WTC11 (cell line): ENCODE results near the gene ICOS.

Experiments
- CBFB ChIP-seq: sonication (generic); formaldehyde crosslinking; IDR thresholded peaks from 2 replicates; pipeline ENCODE4 v1.8.1; 2022; ENCODE audit warnings: mild to moderate bottlenecking, low read depth, missing genetic modification reagents
- CREB1 ChIP-seq: sonication (generic); formaldehyde crosslinking; IDR thresholded peaks from 2 replicates; pipeline ENCODE4 v1.8.0; 2023; ENCODE audit warnings: mild to moderate bottlenecking, missing genetic modification reagents
- GTF2I ChIP-seq: fragments of 250-450 bp; sonication (Bioruptor Pico); conservative IDR thresholded peaks from 2 replicates; pipeline ENCODE4 v1.4.0; 2021; ENCODE audit warnings: mild to moderate bottlenecking
- JAZF1 ChIP-seq: fragments of 250-450 bp; sonication (Bioruptor Pico); IDR thresholded peaks from 2 replicates; pipeline ENCODE4 v1.9.0; 2021; ENCODE audit warnings: moderate library complexity, mild to moderate bottlenecking, inconsistent platforms
- JUN ChIP-seq: sonication (generic); formaldehyde crosslinking; IDR thresholded peaks from 2 replicates; pipeline ENCODE4 v1.8.0; 2023; ENCODE audit warnings: mild to moderate bottlenecking, missing genetic modification reagents
- ZNF416 ChIP-seq: fragments of 250-450 bp; sonication (Bioruptor Pico); IDR thresholded peaks from 2 replicates; pipeline ENCODE4 v1.9.0; 2021; ENCODE audit warnings: mild to moderate bottlenecking, inconsistent platforms
- TF ChIP-seq, protein P1 (sequence below): fragments of 250-450 bp; sonication (Bioruptor Pico); conservative IDR thresholded peaks from 2 replicates; pipeline ENCODE4 v1.9.0; 2021; ENCODE audit warnings: mild to moderate bottlenecking
- TF ChIP-seq, protein P2 (sequence below): sonication (generic); formaldehyde crosslinking; IDR thresholded peaks from 2 replicates; pipeline ENCODE4 v1.8.0; 2022; ENCODE audit warnings: mild to moderate bottlenecking, missing genetic modification reagents
- TF ChIP-seq, protein P3 (sequence below): fragments of 200-600 bp; IDR thresholded peaks from 2 replicates; pipeline ENCODE4 v1.8.0; 2022; ENCODE audit warnings: antibody characterized with exemption
- TF ChIP-seq, protein P4 (sequence below): sonication (generic); formaldehyde crosslinking; IDR thresholded peaks from 2 replicates; pipeline ENCODE4 v1.8.1; 2022; ENCODE audit warnings: missing genetic modification reagents, borderline replicate concordance
- TF ChIP-seq, protein P5 (sequence below): sonication (generic); formaldehyde crosslinking; IDR thresholded peaks from 2 replicates; pipeline ENCODE4 v1.8.0; 2022; ENCODE audit warnings: mild to moderate bottlenecking, missing genetic modification reagents
- TF ChIP-seq, protein P6 (sequence below): sonication (generic); formaldehyde crosslinking; conservative IDR thresholded peaks from 2 replicates; pipeline ENCODE4 v1.8.1; 2022; ENCODE audit warnings: mild to moderate bottlenecking, missing genetic modification reagents

DNA sequence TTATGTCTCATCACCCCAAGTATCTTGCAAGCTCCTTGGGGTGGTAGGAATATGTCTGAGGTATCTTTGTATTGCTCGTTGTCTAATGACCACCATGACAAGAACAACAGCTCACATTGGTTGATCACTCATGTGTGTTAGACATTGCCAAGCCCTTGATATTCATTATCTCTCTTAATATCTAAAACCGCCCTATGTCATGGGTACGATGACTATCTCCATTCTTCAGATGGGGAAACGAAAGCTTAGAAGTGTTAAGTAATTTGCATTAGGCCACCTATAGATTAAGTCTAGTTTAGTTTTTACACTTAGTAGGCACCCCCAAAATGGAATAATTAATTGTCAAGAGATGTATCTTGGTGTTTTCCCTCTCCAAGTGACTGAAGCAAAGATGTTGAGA lies 57.0 kb downstream of the ICOS start:
- TF ChIP-seq, protein P1, sequence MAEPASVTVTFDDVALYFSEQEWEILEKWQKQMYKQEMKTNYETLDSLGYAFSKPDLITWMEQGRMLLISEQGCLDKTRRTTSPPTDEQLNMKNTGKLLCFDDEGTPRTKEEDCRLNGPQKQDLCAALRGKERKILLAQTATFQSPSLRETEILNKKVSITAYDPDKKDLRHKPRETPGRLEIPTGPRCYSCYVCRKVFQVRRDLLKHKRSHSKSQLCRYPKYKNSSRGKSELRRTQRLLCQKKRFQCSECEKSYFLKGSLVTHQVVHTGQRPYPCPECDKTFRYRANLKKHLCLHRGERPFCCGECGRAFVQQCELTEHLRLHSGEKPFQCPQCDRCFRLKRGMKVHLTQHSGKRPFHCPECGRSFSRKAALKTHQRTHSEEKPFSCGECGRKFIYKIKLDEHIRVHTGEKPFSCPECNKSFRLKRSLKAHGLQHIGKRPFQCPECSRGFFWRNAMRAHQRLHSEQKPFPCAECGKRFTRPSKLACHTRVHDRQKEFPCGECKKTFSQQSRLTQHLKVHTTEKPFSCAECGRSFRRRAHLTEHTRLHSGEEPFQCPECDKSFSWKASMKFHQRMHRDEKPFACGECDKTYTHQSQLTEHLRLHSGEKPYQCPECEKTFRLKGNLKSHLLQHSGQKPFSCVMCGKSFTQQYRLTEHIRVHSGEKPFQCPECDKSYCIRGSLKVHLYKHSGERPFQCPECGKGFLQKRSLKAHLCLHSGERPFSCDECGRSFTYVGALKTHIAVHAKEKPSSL (CRISPR knock-in tag) = no peak
- TF ChIP-seq ZNF416 (no peak), JUN (CRISPR knock-in tag) (no peak), GTF2I (CRISPR knock-in tag) (no peak), CBFB (CRISPR knock-in tag) (no peak), CREB1 (CRISPR knock-in tag) (no peak), JAZF1 (CRISPR knock-in tag) (no peak)
- TF ChIP-seq, protein P2, sequence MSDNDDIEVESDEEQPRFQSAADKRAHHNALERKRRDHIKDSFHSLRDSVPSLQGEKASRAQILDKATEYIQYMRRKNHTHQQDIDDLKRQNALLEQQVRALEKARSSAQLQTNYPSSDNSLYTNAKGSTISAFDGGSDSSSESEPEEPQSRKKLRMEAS (CRISPR knock-in tag) = no peak
- TF ChIP-seq, protein P3, sequence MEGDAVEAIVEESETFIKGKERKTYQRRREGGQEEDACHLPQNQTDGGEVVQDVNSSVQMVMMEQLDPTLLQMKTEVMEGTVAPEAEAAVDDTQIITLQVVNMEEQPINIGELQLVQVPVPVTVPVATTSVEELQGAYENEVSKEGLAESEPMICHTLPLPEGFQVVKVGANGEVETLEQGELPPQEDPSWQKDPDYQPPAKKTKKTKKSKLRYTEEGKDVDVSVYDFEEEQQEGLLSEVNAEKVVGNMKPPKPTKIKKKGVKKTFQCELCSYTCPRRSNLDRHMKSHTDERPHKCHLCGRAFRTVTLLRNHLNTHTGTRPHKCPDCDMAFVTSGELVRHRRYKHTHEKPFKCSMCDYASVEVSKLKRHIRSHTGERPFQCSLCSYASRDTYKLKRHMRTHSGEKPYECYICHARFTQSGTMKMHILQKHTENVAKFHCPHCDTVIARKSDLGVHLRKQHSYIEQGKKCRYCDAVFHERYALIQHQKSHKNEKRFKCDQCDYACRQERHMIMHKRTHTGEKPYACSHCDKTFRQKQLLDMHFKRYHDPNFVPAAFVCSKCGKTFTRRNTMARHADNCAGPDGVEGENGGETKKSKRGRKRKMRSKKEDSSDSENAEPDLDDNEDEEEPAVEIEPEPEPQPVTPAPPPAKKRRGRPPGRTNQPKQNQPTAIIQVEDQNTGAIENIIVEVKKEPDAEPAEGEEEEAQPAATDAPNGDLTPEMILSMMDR = no peak
- TF ChIP-seq, protein P4, sequence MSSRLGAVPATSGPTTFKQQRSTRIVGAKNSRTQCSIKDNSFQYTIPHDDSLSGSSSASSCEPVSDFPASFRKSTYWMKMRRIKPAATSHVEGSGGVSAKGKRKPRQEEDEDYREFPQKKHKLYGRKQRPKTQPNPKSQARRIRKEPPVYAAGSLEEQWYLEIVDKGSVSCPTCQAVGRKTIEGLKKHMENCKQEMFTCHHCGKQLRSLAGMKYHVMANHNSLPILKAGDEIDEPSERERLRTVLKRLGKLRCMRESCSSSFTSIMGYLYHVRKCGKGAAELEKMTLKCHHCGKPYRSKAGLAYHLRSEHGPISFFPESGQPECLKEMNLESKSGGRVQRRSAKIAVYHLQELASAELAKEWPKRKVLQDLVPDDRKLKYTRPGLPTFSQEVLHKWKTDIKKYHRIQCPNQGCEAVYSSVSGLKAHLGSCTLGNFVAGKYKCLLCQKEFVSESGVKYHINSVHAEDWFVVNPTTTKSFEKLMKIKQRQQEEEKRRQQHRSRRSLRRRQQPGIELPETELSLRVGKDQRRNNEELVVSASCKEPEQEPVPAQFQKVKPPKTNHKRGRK = no peak
- TF ChIP-seq, protein P5, sequence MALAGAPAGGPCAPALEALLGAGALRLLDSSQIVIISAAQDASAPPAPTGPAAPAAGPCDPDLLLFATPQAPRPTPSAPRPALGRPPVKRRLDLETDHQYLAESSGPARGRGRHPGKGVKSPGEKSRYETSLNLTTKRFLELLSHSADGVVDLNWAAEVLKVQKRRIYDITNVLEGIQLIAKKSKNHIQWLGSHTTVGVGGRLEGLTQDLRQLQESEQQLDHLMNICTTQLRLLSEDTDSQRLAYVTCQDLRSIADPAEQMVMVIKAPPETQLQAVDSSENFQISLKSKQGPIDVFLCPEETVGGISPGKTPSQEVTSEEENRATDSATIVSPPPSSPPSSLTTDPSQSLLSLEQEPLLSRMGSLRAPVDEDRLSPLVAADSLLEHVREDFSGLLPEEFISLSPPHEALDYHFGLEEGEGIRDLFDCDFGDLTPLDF (CRISPR knock-in tag) = no peak
- TF ChIP-seq, protein P6, sequence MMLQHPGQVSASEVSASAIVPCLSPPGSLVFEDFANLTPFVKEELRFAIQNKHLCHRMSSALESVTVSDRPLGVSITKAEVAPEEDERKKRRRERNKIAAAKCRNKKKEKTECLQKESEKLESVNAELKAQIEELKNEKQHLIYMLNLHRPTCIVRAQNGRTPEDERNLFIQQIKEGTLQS = no peak
